GM12864 (cell line): ENCODE measurements around the gene MYO16.

Source experiments
- DNase-seq: peaks from one replicate; pipeline ENCODE4 v3.0.0-alpha.2; 2011; ENCODE audit warnings: low read depth
- H3K4me3 ChIP-seq: 2 replicates; pipeline ENCODE4 v1.5.1; 2011; ENCODE audit warnings: mild to moderate bottlenecking, low read depth, low read length, control low read depth
- CTCF ChIP-seq: IDR thresholded peaks from 2 replicates; pipeline ENCODE4 v1.5.1; 2011; ENCODE audit warnings: low read depth, mild to moderate bottlenecking, moderate library complexity, low read length, control low read depth, inconsistent platforms; ENCODE audit errors: missing control alignments

The MYO16 gene

GRCh38 chr13:109135018-109135417 lies 505.6 kb downstream of the MYO16 start:
- peak; percentile 40 for TF ChIP-seq CTCF
- no peak overlapping the region for H3K4me3 ChIP-seq
- DNase-seq, result no peak

- no peak for DNase-seq
- no peak for TF ChIP-seq CTCF
- H3K4me3 ChIP-seq, result no peak overlapping the region
Measured at GRCh38 chr13:109136873-109137272, 507.5 kb downstream of the MYO16 start.

GRCh38 chr13:109139346-109139745 lies 509.9 kb downstream of the MYO16 start:
- DNase-seq, result no peak
- TF ChIP-seq CTCF, result no peak
- H3K4me3 ChIP-seq, result no peak overlapping the region

- no peak overlapping the region for H3K4me3 ChIP-seq
- no peak for DNase-seq
- TF ChIP-seq CTCF, result no peak
Measured at GRCh38 chr13:109140054-109140453, 510.6 kb downstream of the MYO16 start.

- TF ChIP-seq CTCF, result no peak
- H3K4me3 ChIP-seq, result no peak overlapping the region
- DNase-seq, result no peak
Measured at GRCh38 chr13:109140479-109141349, 511.3 kb downstream of the MYO16 start.

- H3K4me3 ChIP-seq, result no peak overlapping the region
- TF ChIP-seq CTCF, result no peak
- DNase-seq, result no peak
Measured at GRCh38 chr13:109141706-109142105, 512.3 kb downstream of the MYO16 start.

- no peak for DNase-seq
- no peak for TF ChIP-seq CTCF
Measured at GRCh38 chr13:109144693-109145437, 515.5 kb downstream of the MYO16 start.

More at GRCh38 chr13:109144693-109145437, 515.5 kb downstream of the MYO16 start:
- H3K4me3 ChIP-seq, result no peak overlapping the region
